ENCODE measurements around the gene TTC7B.

Gene TTC7B

DNA sequence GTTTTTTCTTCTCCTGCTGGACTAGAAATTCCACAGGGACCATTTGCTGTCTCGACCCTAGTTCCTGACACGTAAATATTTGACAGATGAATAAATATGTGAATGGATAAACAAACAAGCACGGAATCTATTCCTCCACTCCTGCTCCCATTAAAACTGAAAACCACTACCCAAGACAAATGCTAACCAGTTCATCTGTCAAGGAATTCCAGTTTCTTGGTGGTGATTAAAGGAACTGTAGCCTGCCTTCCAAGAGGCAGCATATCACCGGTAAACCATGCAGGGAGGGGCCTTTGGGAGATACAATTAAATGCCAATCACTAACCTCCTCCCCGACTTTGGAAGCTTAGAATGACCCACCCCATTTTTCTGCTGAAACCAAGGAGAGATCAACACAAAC is 95.4 kb downstream of the TTC7B start:
- Mint-ChIP-seq H3K36me3 (ENCODE audit: insufficient read depth) (no peaks in the 10 kb centered on the region), H3K27me3 (no peaks in the 10 kb centered on the region), H3K9me3 (no peaks in the 10 kb centered on the region), H3K4me1 (no peaks in the 10 kb centered on the region), H3K4me3 (no peak overlapping the region), H3K27ac (ENCODE audit: low read depth) (no peak overlapping the region)
- DNase-seq (ENCODE audit: low spot score in 2 of 2), result no peak
- no peak for ATAC-seq (replicated peaks; ENCODE audit: extremely low read depth, poor library complexity, severe bottlenecking)

GRCh38 chr14:90720336-90720735 is 95.9 kb downstream of the TTC7B start:
- Mint-ChIP-seq H3K27me3 (no peaks in the 10 kb centered on the region), H3K4me1 (no peaks in the 10 kb centered on the region), H3K4me3 (no peak overlapping the region), H3K36me3 (ENCODE audit: insufficient read depth) (no peaks in the 10 kb centered on the region), H3K27ac (ENCODE audit: low read depth) (no peak overlapping the region), H3K9me3 (no peaks in the 10 kb centered on the region)
- DNase-seq (ENCODE audit: low spot score in 2 of 2) (no peak), ATAC-seq (replicated peaks; ENCODE audit: extremely low read depth, poor library complexity, severe bottlenecking) (no peak)

DNA sequence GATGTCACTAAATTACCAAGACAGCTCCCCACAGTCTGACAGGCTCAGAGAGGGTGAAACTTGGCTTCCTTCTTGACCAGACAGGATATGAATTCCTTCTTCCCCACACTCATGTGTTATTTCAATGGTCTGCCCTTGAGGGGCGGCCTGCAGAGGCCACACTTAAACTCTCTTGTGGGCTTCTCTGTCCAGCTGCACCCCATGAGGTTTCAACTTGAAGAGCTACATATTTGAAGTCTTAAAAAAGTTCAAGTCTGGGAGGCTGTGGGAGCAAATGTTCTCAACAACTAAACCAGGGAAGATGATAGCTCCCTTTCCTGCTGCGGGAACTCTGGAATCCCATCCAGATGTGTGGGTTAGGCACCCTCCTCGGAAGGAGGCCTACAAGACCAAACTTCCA is 98.3 kb downstream of the TTC7B start:
- DNase-seq (ENCODE audit: low spot score in 2 of 2), result no peak
- H3K27ac Mint-ChIP-seq (ENCODE audit: low read depth), result no peak overlapping the region
- no peaks in the 10 kb centered on the region for H3K36me3 Mint-ChIP-seq (ENCODE audit: insufficient read depth)
- no peaks in the 10 kb centered on the region for H3K9me3 Mint-ChIP-seq
- ATAC-seq (replicated peaks; ENCODE audit: extremely low read depth, poor library complexity, severe bottlenecking), result no peak
- no peak overlapping the region for H3K4me3 Mint-ChIP-seq
- no peaks in the 10 kb centered on the region for H3K27me3 Mint-ChIP-seq
- no peaks in the 10 kb centered on the region for H3K4me1 Mint-ChIP-seq

DNA sequence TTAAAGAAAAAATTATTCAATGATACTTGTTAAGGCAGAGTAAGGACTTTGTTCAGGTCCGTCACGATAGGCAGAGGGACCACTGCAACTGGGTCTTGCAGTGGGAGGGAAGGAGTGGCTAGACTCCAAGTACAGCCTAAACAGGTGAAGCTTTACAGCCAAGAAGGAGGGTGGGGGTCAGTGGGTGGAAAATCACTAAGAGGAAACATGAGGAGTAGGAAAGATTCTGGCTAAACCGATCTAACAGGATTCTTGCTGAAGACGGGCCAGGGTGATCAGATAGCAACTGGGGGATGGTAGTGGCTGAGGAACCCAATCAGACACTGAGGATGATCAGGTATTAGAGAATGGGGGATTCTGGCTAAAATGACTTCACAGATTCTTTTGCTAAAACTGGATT is 100.2 kb downstream of the TTC7B start:
- no peaks in the 10 kb centered on the region for H3K36me3 Mint-ChIP-seq (ENCODE audit: insufficient read depth)
- H3K27ac Mint-ChIP-seq (ENCODE audit: low read depth), result no peak overlapping the region
- no peaks in the 10 kb centered on the region for H3K4me1 Mint-ChIP-seq
- no peak for ATAC-seq (replicated peaks; ENCODE audit: extremely low read depth, poor library complexity, severe bottlenecking)
- no peak for DNase-seq (ENCODE audit: low spot score in 2 of 2)
- H3K27me3 Mint-ChIP-seq, result no peaks in the 10 kb centered on the region
- no peaks in the 10 kb centered on the region for H3K9me3 Mint-ChIP-seq
- no peak overlapping the region for H3K4me3 Mint-ChIP-seq

GRCh38 chr14:90715495-90715894 is 100.7 kb downstream of the TTC7B start:
- H3K4me3 Mint-ChIP-seq, result no peak overlapping the region
- DNase-seq (ENCODE audit: low spot score in 2 of 2) (no peak), ATAC-seq (replicated peaks; ENCODE audit: extremely low read depth, poor library complexity, severe bottlenecking) (no peak)
- no peaks in the 10 kb centered on the region for H3K36me3 Mint-ChIP-seq (ENCODE audit: insufficient read depth)
- H3K27me3 Mint-ChIP-seq, result no peaks in the 10 kb centered on the region
- H3K4me1 Mint-ChIP-seq, result no peaks in the 10 kb centered on the region
- H3K27ac Mint-ChIP-seq (ENCODE audit: low read depth), result no peak overlapping the region
- H3K9me3 Mint-ChIP-seq, result no peaks in the 10 kb centered on the region

GRCh38 chr14:90714811-90715210 is 101.4 kb downstream of the TTC7B start:
- H3K36me3 Mint-ChIP-seq (ENCODE audit: insufficient read depth), result no peaks in the 10 kb centered on the region
- no peaks in the 10 kb centered on the region for H3K9me3 Mint-ChIP-seq
- H3K4me3 Mint-ChIP-seq, result no peak overlapping the region
- DNase-seq (ENCODE audit: low spot score in 2 of 2) (no peak), ATAC-seq (replicated peaks; ENCODE audit: extremely low read depth, poor library complexity, severe bottlenecking) (no peak)
- no peaks in the 10 kb centered on the region for H3K4me1 Mint-ChIP-seq
- no peaks in the 10 kb centered on the region for H3K27me3 Mint-ChIP-seq
- H3K27ac Mint-ChIP-seq (ENCODE audit: low read depth), result no peak overlapping the region

DNA sequence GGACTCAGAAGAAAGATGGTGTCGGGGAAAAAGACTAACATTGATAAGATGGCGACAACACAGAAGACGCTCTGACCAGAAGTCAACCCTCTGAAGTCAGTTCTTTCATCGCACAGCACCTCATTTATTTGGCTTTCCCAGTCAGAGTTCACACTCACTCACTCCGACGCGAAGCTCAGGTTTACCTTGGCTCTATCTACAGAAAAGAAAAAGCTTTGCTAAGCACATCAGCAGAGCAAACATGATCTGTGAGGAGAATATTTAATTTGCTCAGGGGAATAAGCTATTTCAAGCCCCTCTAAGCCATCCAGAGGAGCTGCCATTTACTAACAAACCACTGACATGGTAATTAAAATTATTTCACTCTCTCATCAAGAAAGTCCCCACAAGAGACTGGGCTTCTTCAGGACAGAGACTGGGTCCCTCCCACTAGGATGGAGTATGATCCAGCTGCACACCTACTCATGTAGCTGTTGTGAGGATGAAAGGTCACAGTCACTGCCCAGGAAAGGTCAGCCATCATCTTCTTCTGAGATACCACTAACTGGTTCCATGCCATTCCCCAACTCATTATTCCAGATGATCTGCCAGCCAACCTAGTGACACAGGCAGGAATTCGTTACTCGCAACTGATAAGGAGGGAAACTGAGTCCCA is 111.4 kb downstream of the TTC7B start:
- peaks cover 10% of the 10 kb centered on the region for H3K27me3 Mint-ChIP-seq
- ATAC-seq (replicated peaks; ENCODE audit: extremely low read depth, poor library complexity, severe bottlenecking) (no peak), DNase-seq (ENCODE audit: low spot score in 2 of 2) (no peak)
- no peaks in the 10 kb centered on the region for H3K36me3 Mint-ChIP-seq (ENCODE audit: insufficient read depth)
- H3K4me1 Mint-ChIP-seq, result no peaks in the 10 kb centered on the region
- H3K27ac Mint-ChIP-seq (ENCODE audit: low read depth), result no peak overlapping the region
- no peak overlapping the region for H3K4me3 Mint-ChIP-seq
- H3K9me3 Mint-ChIP-seq, result no peaks in the 10 kb centered on the region

GRCh38 chr14:90703841-90704737 is 112.1 kb downstream of the TTC7B start:
- Mint-ChIP-seq H3K4me3 (no peak overlapping the region), H3K9me3 (no peaks in the 10 kb centered on the region), H3K27me3 (peaks cover 10% of the 10 kb centered on the region), H3K36me3 (ENCODE audit: insufficient read depth) (no peaks in the 10 kb centered on the region), H3K27ac (ENCODE audit: low read depth) (no peak overlapping the region), H3K4me1 (no peaks in the 10 kb centered on the region)
- no peak for DNase-seq (ENCODE audit: low spot score in 2 of 2)
- no peak for ATAC-seq (replicated peaks; ENCODE audit: extremely low read depth, poor library complexity, severe bottlenecking)

- ATAC-seq (replicated peaks; ENCODE audit: extremely low read depth, poor library complexity, severe bottlenecking), result no peak
Measured at GRCh38 chr14:90700933-90701776, 115.1 kb downstream of the TTC7B start.

DNA sequence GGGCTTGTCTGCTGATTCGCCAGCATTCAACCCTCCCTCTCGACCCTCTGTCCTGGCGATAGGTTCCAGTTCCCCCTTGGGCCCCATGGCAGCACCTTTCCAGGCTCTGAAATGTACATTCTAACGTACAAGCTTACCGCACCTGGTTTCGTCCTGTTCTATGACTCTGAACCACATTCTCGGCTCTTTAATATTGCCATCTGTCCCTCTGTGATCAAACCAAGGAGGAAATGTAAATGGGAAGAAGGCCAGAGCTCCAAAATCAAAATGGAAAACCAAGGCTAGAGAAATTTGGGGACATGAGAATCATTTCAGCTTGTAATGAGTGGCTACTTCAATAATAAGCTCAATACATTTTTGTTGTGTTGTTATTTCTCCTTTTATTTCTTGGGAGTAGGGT is 117.2 kb downstream of the TTC7B start:
- peaks cover 2% of the 10 kb centered on the region for H3K36me3 Mint-ChIP-seq (ENCODE audit: insufficient read depth)
- H3K27me3 Mint-ChIP-seq, result no peaks in the 10 kb centered on the region
- H3K9me3 Mint-ChIP-seq, result no peaks in the 10 kb centered on the region
- no peaks in the 10 kb centered on the region for H3K4me1 Mint-ChIP-seq
- DNase-seq (ENCODE audit: low spot score in 2 of 2) (no peak), ATAC-seq (replicated peaks; ENCODE audit: extremely low read depth, poor library complexity, severe bottlenecking) (no peak)
- no peak overlapping the region for H3K27ac Mint-ChIP-seq (ENCODE audit: low read depth)
- no peak overlapping the region for H3K4me3 Mint-ChIP-seq

More at GRCh38 chr14:90700933-90701776, 115.1 kb downstream of the TTC7B start:
- no peak for DNase-seq (ENCODE audit: low spot score in 2 of 2)
- peaks cover 2% of the 10 kb centered on the region for H3K36me3 Mint-ChIP-seq (ENCODE audit: insufficient read depth)
- H3K27me3 Mint-ChIP-seq, result no peaks in the 10 kb centered on the region
- no peak overlapping the region for H3K27ac Mint-ChIP-seq (ENCODE audit: low read depth)
- no peak overlapping the region for H3K4me3 Mint-ChIP-seq
- H3K4me1 Mint-ChIP-seq, result no peaks in the 10 kb centered on the region
- H3K9me3 Mint-ChIP-seq, result no peaks in the 10 kb centered on the region

GRCh38 chr14:90698379-90698869 is 117.8 kb downstream of the TTC7B start:
- DNase-seq (ENCODE audit: low spot score in 2 of 2) (no peak), ATAC-seq (replicated peaks; ENCODE audit: extremely low read depth, poor library complexity, severe bottlenecking) (no peak)
- peaks cover 2% of the 10 kb centered on the region for H3K36me3 Mint-ChIP-seq (ENCODE audit: insufficient read depth)
- H3K4me1 Mint-ChIP-seq, result no peaks in the 10 kb centered on the region
- no peaks in the 10 kb centered on the region for H3K27me3 Mint-ChIP-seq
- H3K27ac Mint-ChIP-seq (ENCODE audit: low read depth), result no peak overlapping the region
- H3K9me3 Mint-ChIP-seq, result no peaks in the 10 kb centered on the region
- H3K4me3 Mint-ChIP-seq, result no peak overlapping the region

DNA sequence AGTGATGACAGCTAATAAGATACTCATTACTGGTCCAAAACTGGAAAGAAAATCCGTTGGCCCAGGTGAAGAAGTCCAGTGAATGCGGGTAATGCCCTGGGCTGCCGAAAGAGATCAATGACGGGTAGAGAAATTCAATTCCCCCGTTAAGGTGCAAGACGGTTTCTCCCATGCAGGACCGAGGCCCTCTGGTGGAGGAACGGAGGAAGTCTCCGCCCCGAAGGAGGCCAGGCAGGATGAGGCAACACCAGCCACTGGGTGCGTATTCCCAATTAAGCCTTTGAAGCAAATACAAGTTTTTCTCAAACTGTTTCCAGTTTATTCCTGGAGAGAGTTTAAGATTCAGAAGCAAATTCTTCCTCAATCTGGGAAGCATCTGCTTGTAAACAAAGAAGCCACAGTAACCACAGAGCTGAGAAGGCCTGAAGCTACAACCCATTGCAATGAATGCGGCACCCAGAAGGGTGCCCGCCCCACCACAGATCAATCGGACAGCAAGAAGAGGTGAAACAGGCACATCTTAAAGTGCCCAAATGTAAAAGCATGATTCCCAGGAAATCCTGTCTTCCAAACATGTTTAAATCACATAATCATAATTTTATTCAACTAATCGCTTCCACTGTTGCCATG is 118.5 kb downstream of the TTC7B start:
- DNase-seq (ENCODE audit: low spot score in 2 of 2) (peak; percentile 52 to 59), ATAC-seq (replicated peaks; ENCODE audit: extremely low read depth, poor library complexity, severe bottlenecking) (peak; percentile 52)
- H3K4me3 Mint-ChIP-seq, result no peak overlapping the region
- H3K27me3 Mint-ChIP-seq, result no peaks in the 10 kb centered on the region
- H3K27ac Mint-ChIP-seq (ENCODE audit: low read depth), result no peak overlapping the region
- H3K4me1 Mint-ChIP-seq, result no peaks in the 10 kb centered on the region
- H3K9me3 Mint-ChIP-seq, result no peaks in the 10 kb centered on the region
- peaks cover 2% of the 10 kb centered on the region for H3K36me3 Mint-ChIP-seq (ENCODE audit: insufficient read depth)
